HCT116 (cell line): ENCODE measurements around the gene DGAT2L6. TPM values are rescaled to one million over a fixed set of nuclear protein-coding genes. Genes with fewer than 3 reads are reported as not detected.

Experiments
- ATAC-seq: fragments of 200-7000 bp; cut with Tn5 transposase; 2 replicates; pipeline ENCODE4 v1.9.1; 2020; ENCODE audit warnings: mild to moderate bottlenecking, moderate library complexity
- BruUV-seq: library from RNA; stranded (reverse); fragments of 400-500 nt; replicated peaks from 2 replicates; lab custom pipeline; 2021; lab: Mats Ljungman, UMichigan
- CTCF ChIA-PET: fragments of 300-600 bp; sonication (Branson Sonifier 250); formaldehyde crosslinking; loops from one replicate; lab custom pipeline; 2021; ENCODE audit warnings: antibody characterized with exemption; lab: Charles Lee
- POLR2A ChIA-PET: fragments of 300-600, 350-600 bp; sonication (Branson Sonifier 250); formaldehyde crosslinking; loops from one replicate; lab custom pipeline; 2021; ENCODE audit warnings: antibody characterized with exemption; lab: Charles Lee
- RAD21 ChIA-PET, 2 experiments: fragments of 300-600 bp; sonication (Branson Sonifier 250); formaldehyde crosslinking; loops; one replicate each; lab custom pipeline; 2023; ENCODE audit warnings: low total read pairs in 2 of 2; ENCODE audit not compliant: uncharacterized antibody in 2 of 2, unreplicated experiment in 2 of 2, low non-redundant PET in 1 of 2; lab: Charles Lee
- DNase-seq: peaks from one replicate; pipeline ENCODE4 v3.0.0-alpha.2; 2010; ENCODE audit warnings: low read depth, low spot score
- H2AFZ ChIP-seq: fragments of 200-600 bp; shearing (Covaris generic), sonication (generic); 2 replicates; pipeline ENCODE4 v1.6.1; 2017; ENCODE audit warnings: low read depth, mixed run types, mixed read lengths, antibody characterized with exemption, low read length; ENCODE audit not compliant: poor library complexity, severe bottlenecking
- H3K27ac ChIP-seq: 2 replicates; pipeline ENCODE4 v1.5.1; 2012; ENCODE audit warnings: low read depth, low read length
- H3K27me3 ChIP-seq: fragments of 200-600 bp; sonication (generic); 2 replicates; pipeline ENCODE4 v1.6.1; 2016; ENCODE audit warnings: mixed run types, low read length, mixed read lengths; ENCODE audit not compliant: insufficient read depth
- H3K36me3 ChIP-seq, 2 experiments: fragments of 200-500 bp in 1 of 2; fragments of 200-600 bp in 1 of 2; sonication (Bioruptor generic) in 1 of 2; sonication (generic) in 1 of 2; 2 replicates each; pipeline versions ENCODE4 v1.5.1 to v1.6.1; 2014 to 2016; ENCODE audit warnings: low read length in 2 of 2, inconsistent platforms in 1 of 2, mixed read lengths in 1 of 2, mixed run types in 1 of 2; ENCODE audit not compliant: insufficient read depth in 2 of 2, control insufficient read depth in 1 of 2
- H3K4me1 ChIP-seq, 2 experiments: fragments of 200-600 bp in 1 of 2; sonication (generic) in 1 of 2; 2 replicates each; pipeline versions ENCODE4 v1.5.1 to v1.6.1; 2012 to 2017; ENCODE audit warnings: low read length in 2 of 2, inconsistent platforms in 1 of 2, mild to moderate bottlenecking in 1 of 2, mixed read lengths in 1 of 2, mixed run types in 1 of 2, moderate library complexity in 1 of 2; ENCODE audit not compliant: insufficient read depth in 2 of 2, control insufficient read depth in 1 of 2
- H3K4me2 ChIP-seq: fragments of 200-600 bp; sonication (generic); 2 replicates; pipeline ENCODE4 v1.6.1; 2017; ENCODE audit warnings: mixed run types, low read length, mixed read lengths
- H3K4me3 ChIP-seq, 2 experiments: fragments of 200-600 bp in 1 of 2; sonication (generic) in 1 of 2; replicated peaks in 1 of 2; 2 replicates each; pipeline ENCODE4 v1.5.1; 2011 to 2016; ENCODE audit warnings: low read length in 2 of 2, control low read depth in 1 of 2, low read depth in 1 of 2, mild to moderate bottlenecking in 1 of 2, mixed read lengths in 1 of 2, mixed run types in 1 of 2
- H3K79me2 ChIP-seq: fragments of 200-600 bp; sonication (generic); 2 replicates; pipeline ENCODE4 v1.6.1; 2017; ENCODE audit warnings: mild to moderate bottlenecking, mixed run types, low read length, moderate library complexity, mixed read lengths; ENCODE audit not compliant: insufficient read depth
- H3K9ac ChIP-seq: fragments of 200-600 bp; sonication (generic); 2 replicates; pipeline ENCODE4 v1.6.1; 2016; ENCODE audit warnings: low read length, mixed read lengths
- H3K9me2 ChIP-seq: fragments of 200-600 bp; sonication (generic), shearing (Covaris generic); 2 replicates; pipeline ENCODE4 v1.6.1; 2017; ENCODE audit warnings: mixed run types, mild to moderate bottlenecking, moderate library complexity; ENCODE audit not compliant: insufficient read depth
- H3K9me3 ChIP-seq, 2 experiments: fragments of 200-500 bp in 1 of 2; fragments of 200-600 bp in 1 of 2; sonication (Bioruptor generic) in 1 of 2; sonication (generic) in 1 of 2; 2 replicates each; pipeline ENCODE4 v1.6.1; 2014 to 2017; ENCODE audit warnings: low read length in 2 of 2, mixed read lengths in 2 of 2, inconsistent platforms in 1 of 2, low read depth in 1 of 2, mild to moderate bottlenecking in 1 of 2, mixed run types in 1 of 2, moderate library complexity in 1 of 2; ENCODE audit not compliant: control insufficient read depth in 1 of 2, insufficient read depth in 1 of 2
- H4K20me1 ChIP-seq: fragments of 200-600 bp; sonication (generic), shearing (Covaris generic); 2 replicates; pipeline ENCODE4 v1.6.1; 2017; ENCODE audit warnings: mixed run types, mild to moderate bottlenecking, moderate library complexity; ENCODE audit not compliant: insufficient read depth
- CBX3 ChIP-seq: IDR thresholded peaks from 2 replicates; pipeline ENCODE4 v1.6.1; 2012; ENCODE audit warnings: low read depth
- CEBPB ChIP-seq: IDR thresholded peaks from 2 replicates; pipeline ENCODE4 v1.6.1; 2012; ENCODE audit warnings: low read depth
- ELF1 ChIP-seq: IDR thresholded peaks from 2 replicates; pipeline ENCODE4 v1.6.1; 2012; ENCODE audit warnings: low read depth, borderline replicate concordance
- EZH2 ChIP-seq: fragments of 200-600 bp; sonication (generic); IDR thresholded peaks from 2 replicates; pipeline ENCODE4 v1.6.1; 2017; ENCODE audit warnings: antibody characterized with exemption, mixed run types
- FOSL1 ChIP-seq: IDR thresholded peaks from 2 replicates; pipeline ENCODE4 v1.6.1; 2012; ENCODE audit warnings: low read depth
- JUND ChIP-seq: IDR thresholded peaks from 2 replicates; pipeline ENCODE4 v1.6.1; 2012
- POLR2AphosphoS5 ChIP-seq: IDR thresholded peaks from 2 replicates; pipeline ENCODE4 v1.6.1; 2011; ENCODE audit warnings: mild to moderate bottlenecking, low read depth, low read length, moderate library complexity
- RAD21 ChIP-seq: IDR thresholded peaks from 2 replicates; pipeline ENCODE4 v1.6.1; 2012; ENCODE audit warnings: low read depth, mild to moderate bottlenecking
- REST ChIP-seq: IDR thresholded peaks from 2 replicates; pipeline ENCODE4 v1.6.1; 2012; ENCODE audit warnings: low read depth
- SIN3A ChIP-seq: IDR thresholded peaks from 2 replicates; pipeline ENCODE4 v1.6.1; 2012; ENCODE audit warnings: low read depth
- SP1 ChIP-seq: IDR thresholded peaks from 2 replicates; pipeline ENCODE4 v1.6.1; 2012; ENCODE audit warnings: low read depth
- SRF ChIP-seq: IDR thresholded peaks from 2 replicates; pipeline ENCODE4 v1.6.1; 2012; ENCODE audit warnings: low read depth
- TCF7L2 ChIP-seq: IDR thresholded peaks from 2 replicates; pipeline ENCODE4 v1.7.0; 2011; ENCODE audit warnings: borderline replicate concordance, inconsistent platforms; ENCODE audit not compliant: insufficient read depth, insufficient read length; ENCODE audit errors: extremely low read depth
- intact Hi-C: fragments of 100-400 bp; cut with micrococcal nuclease; formaldehyde crosslinking; loops from 2 replicates; pipeline ENCODE4 v1.10.0; 2022
- total RNA-seq: library from RNA; stranded (reverse); gene quantifications from one replicate; pipeline ENCODE4 v1.2.1, GENCODE V29; 2021; ENCODE audit not compliant: unreplicated experiment
- TF ChIP-seq, protein P1 (sequence below), 3 experiments: fragments of 200-600 bp in 1 of 3; sonication (generic) in 1 of 3; IDR thresholded peaks in 2 of 3; conservative IDR thresholded peaks in 1 of 3; 2 replicates each; pipeline ENCODE4 v1.5.1; 2012 to 2017; ENCODE audit warnings: low read depth in 2 of 3, low read length in 2 of 3, antibody characterized with exemption in 1 of 3, borderline replicate concordance in 1 of 3, control low read depth in 1 of 3, mild to moderate bottlenecking in 1 of 3, mixed read lengths in 1 of 3, mixed run types in 1 of 3, moderate library complexity in 1 of 3; ENCODE audit not compliant: insufficient read depth in 1 of 3
- TF ChIP-seq, protein P2 (sequence below): IDR thresholded peaks from 2 replicates; pipeline ENCODE4 v1.6.1; 2012
- TF ChIP-seq, protein P3 (sequence below): IDR thresholded peaks from 2 replicates; pipeline ENCODE4 v1.6.1; 2012

The DGAT2L6 gene
- total RNA-seq, 1 experiment from 2014 or later: not detected

- H3K27ac ChIP-seq: no peak overlapping the region
Measured at GRCh38 chrX:70183091-70183490, 5.8 kb downstream of the DGAT2L6 start.

More at GRCh38 chrX:70183091-70183490, 5.8 kb downstream of the DGAT2L6 start:
- Histone ChIP-seq H3K9ac (no peak overlapping the region), H3K4me1 (no peaks in the 10 kb centered on the region), H2AFZ (no peak overlapping the region), H3K36me3 (no peaks in the 10 kb centered on the region), H3K9me3 (no peaks in the 10 kb centered on the region), H4K20me1 (no peaks in the 10 kb centered on the region), H3K4me3 (no peak overlapping the region), H3K4me2 (no peak overlapping the region), H3K9me2 (no peaks in the 10 kb centered on the region), H3K27me3 (no peaks in the 10 kb centered on the region), H3K79me2 (no peaks in the 10 kb centered on the region)
- POLR2A ChIA-PET: no interaction called here
- no peak for TF ChIP-seq SP1
- no peak for TF ChIP-seq JUND
- TF ChIP-seq, protein P1, sequence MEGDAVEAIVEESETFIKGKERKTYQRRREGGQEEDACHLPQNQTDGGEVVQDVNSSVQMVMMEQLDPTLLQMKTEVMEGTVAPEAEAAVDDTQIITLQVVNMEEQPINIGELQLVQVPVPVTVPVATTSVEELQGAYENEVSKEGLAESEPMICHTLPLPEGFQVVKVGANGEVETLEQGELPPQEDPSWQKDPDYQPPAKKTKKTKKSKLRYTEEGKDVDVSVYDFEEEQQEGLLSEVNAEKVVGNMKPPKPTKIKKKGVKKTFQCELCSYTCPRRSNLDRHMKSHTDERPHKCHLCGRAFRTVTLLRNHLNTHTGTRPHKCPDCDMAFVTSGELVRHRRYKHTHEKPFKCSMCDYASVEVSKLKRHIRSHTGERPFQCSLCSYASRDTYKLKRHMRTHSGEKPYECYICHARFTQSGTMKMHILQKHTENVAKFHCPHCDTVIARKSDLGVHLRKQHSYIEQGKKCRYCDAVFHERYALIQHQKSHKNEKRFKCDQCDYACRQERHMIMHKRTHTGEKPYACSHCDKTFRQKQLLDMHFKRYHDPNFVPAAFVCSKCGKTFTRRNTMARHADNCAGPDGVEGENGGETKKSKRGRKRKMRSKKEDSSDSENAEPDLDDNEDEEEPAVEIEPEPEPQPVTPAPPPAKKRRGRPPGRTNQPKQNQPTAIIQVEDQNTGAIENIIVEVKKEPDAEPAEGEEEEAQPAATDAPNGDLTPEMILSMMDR (IDR thresholded peaks at IDR 0.05 in 2 of 3, conservative IDR thresholded peaks at IDR 0.05 in 1 of 3; ENCODE audit: borderline replicate concordance in 1 of 3, insufficient read depth in 1 of 3, low read depth in 2 of 3, low read length in 2 of 3): no peak
- no peak for TF ChIP-seq EZH2
- TF ChIP-seq, protein P2, sequence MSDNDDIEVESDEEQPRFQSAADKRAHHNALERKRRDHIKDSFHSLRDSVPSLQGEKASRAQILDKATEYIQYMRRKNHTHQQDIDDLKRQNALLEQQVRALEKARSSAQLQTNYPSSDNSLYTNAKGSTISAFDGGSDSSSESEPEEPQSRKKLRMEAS: no peak
- no peak for TF ChIP-seq RAD21
- TF ChIP-seq POLR2AphosphoS5: no peak
- no peak for TF ChIP-seq FOSL1
- no peak for TF ChIP-seq CBX3
- no peak for TF ChIP-seq SIN3A
- no peak for TF ChIP-seq ELF1
- TF ChIP-seq REST: no peak
- TF ChIP-seq CEBPB: no peak
- TF ChIP-seq, protein P3, sequence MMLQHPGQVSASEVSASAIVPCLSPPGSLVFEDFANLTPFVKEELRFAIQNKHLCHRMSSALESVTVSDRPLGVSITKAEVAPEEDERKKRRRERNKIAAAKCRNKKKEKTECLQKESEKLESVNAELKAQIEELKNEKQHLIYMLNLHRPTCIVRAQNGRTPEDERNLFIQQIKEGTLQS: no peak
- no peak for TF ChIP-seq TCF7L2
- TF ChIP-seq SRF: no peak
- BruUV-seq: no TSS peak
- intact Hi-C loops: no loop called here
- CTCF ChIA-PET: no interaction called here
- no peak for DNase-seq
- ATAC-seq: no peak
- RAD21 ChIA-PET: no interaction called here
